ENCODE results near the gene TOMM20. TPM values are rescaled to one million over a fixed set of nuclear protein-coding genes. Genes with fewer than 3 reads are reported as not detected.

TOMM20 gene
- total and polyA plus RNA-seq, 9 of the 15 experiments (the other 6 are each of a cell fraction or from before 2014, with no cell fraction given) = 70.6 to 334 (median 159) TPM

DNA sequence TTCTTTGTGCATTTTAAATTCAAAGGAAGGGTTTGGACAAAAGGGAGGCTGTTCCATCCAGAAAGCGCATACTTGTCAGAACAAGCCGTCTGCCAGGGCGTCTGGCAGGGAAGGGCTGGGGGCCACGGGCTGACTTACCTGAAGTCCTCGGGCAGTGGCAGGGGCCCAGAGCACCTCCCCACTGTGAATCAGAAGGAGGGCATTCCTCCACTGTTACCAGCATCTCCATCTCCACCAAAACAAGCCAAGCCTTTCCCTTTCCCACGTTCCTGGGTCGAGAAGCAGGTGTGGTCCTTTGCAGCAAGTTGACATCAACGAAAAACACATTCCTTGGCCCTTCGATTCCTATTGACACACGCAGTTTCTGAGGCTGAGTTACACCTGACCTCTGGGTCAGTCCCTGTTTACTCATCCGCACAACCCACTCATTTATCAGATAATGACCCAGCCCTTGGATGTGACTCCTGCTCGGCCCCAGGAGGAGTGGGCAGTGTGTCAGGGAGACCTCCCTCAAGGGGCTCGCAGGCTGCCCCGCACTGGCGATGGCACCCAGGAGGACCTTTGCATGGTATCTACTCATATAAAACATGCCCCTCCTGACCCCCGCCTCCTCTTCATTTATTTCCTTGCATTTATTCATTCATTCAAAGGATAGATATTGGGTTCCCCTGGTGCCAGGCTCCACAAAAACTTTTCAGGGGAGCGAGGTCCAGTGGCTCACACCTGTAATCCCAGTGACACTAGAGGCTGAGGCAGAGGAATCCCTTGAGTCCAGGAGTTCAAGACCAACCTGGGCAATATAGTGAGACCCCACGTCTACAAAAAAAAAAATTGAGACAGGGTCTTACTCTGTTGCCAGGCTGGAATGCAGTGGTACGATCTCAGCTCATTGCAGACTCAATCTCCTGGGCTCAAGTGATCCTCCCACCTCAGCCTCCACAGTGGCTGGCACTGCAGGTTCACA lies 60.2 kb downstream of the TOMM20 start (continued):
- TF ChIP-seq, protein P1, sequence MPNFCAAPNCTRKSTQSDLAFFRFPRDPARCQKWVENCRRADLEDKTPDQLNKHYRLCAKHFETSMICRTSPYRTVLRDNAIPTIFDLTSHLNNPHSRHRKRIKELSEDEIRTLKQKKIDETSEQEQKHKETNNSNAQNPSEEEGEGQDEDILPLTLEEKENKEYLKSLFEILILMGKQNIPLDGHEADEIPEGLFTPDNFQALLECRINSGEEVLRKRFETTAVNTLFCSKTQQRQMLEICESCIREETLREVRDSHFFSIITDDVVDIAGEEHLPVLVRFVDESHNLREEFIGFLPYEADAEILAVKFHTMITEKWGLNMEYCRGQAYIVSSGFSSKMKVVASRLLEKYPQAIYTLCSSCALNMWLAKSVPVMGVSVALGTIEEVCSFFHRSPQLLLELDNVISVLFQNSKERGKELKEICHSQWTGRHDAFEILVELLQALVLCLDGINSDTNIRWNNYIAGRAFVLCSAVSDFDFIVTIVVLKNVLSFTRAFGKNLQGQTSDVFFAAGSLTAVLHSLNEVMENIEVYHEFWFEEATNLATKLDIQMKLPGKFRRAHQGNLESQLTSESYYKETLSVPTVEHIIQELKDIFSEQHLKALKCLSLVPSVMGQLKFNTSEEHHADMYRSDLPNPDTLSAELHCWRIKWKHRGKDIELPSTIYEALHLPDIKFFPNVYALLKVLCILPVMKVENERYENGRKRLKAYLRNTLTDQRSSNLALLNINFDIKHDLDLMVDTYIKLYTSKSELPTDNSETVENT (CRISPR knock-in tag; IDR thresholded peaks at IDR 0.05) = no peak
- TF ChIP-seq CHCHD3 (CRISPR knock-in tag; IDR thresholded peaks at IDR 0.05) (no peak), CREBBP (IDR thresholded peaks at IDR 0.05; ENCODE audit: low read depth, low read length) (no peak), ZNF830 (CRISPR knock-in tag; IDR thresholded peaks at IDR 0.05) (no peak), SOX6 (IDR thresholded peaks at IDR 0.05) (no peak), FOXA1 (IDR thresholded peaks at IDR 0.05; ENCODE audit: borderline replicate concordance) (peak; percentile 72; the same call in 1 of the 2 replicates), ATF1 (CRISPR knock-in tag; IDR thresholded peaks at IDR 0.05) (no peak), ATF1 (tag; IDR thresholded peaks at IDR 0.05) (no peak), MIER1 (IDR thresholded peaks at IDR 0.05; ENCODE audit: low read depth) (no peak), MNT (conservative IDR thresholded peaks at IDR 0.05) (no peak), TAF7 (tag; IDR thresholded peaks at IDR 0.05) (no peak), CC2D1A (IDR thresholded peaks at IDR 0.05) (no peak), GTF2B (IDR thresholded peaks at IDR 0.05; ENCODE audit: extremely low read depth, insufficient read length) (no peak)
- TF ChIP-seq, protein P2, sequence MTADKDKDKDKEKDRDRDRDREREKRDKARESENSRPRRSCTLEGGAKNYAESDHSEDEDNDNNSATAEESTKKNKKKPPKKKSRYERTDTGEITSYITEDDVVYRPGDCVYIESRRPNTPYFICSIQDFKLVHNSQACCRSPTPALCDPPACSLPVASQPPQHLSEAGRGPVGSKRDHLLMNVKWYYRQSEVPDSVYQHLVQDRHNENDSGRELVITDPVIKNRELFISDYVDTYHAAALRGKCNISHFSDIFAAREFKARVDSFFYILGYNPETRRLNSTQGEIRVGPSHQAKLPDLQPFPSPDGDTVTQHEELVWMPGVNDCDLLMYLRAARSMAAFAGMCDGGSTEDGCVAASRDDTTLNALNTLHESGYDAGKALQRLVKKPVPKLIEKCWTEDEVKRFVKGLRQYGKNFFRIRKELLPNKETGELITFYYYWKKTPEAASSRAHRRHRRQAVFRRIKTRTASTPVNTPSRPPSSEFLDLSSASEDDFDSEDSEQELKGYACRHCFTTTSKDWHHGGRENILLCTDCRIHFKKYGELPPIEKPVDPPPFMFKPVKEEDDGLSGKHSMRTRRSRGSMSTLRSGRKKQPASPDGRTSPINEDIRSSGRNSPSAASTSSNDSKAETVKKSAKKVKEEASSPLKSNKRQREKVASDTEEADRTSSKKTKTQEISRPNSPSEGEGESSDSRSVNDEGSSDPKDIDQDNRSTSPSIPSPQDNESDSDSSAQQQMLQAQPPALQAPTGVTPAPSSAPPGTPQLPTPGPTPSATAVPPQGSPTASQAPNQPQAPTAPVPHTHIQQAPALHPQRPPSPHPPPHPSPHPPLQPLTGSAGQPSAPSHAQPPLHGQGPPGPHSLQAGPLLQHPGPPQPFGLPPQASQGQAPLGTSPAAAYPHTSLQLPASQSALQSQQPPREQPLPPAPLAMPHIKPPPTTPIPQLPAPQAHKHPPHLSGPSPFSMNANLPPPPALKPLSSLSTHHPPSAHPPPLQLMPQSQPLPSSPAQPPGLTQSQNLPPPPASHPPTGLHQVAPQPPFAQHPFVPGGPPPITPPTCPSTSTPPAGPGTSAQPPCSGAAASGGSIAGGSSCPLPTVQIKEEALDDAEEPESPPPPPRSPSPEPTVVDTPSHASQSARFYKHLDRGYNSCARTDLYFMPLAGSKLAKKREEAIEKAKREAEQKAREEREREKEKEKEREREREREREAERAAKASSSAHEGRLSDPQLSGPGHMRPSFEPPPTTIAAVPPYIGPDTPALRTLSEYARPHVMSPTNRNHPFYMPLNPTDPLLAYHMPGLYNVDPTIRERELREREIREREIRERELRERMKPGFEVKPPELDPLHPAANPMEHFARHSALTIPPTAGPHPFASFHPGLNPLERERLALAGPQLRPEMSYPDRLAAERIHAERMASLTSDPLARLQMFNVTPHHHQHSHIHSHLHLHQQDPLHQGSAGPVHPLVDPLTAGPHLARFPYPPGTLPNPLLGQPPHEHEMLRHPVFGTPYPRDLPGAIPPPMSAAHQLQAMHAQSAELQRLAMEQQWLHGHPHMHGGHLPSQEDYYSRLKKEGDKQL (CRISPR knock-in tag; IDR thresholded peaks at IDR 0.05; ENCODE audit: borderline replicate concordance) = no peak
- TF ChIP-seq, protein P3, sequence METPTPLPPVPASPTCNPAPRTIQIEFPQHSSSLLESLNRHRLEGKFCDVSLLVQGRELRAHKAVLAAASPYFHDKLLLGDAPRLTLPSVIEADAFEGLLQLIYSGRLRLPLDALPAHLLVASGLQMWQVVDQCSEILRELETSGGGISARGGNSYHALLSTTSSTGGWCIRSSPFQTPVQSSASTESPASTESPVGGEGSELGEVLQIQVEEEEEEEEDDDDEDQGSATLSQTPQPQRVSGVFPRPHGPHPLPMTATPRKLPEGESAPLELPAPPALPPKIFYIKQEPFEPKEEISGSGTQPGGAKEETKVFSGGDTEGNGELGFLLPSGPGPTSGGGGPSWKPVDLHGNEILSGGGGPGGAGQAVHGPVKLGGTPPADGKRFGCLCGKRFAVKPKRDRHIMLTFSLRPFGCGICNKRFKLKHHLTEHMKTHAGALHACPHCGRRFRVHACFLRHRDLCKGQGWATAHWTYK (CRISPR knock-in tag; IDR thresholded peaks at IDR 0.05) = no peak
